Upper lobe of left lung (tissue), 6 donors: ENCODE data around the gene LAMA2. TPM values are rescaled to one million over a fixed set of nuclear protein-coding genes. Genes with fewer than 3 reads are reported as not detected.

Experiments
- ATAC-seq, 2 donors: fragments of 200-7000 bp; cut with Tn5 transposase; one replicate each; pipeline ENCODE4 v1.9.1; 2022; ENCODE audit warnings: mild to moderate bottlenecking in 2 of 2, moderate library complexity in 2 of 2; ENCODE audit not compliant: low FRiP score in 2 of 2
- DNase-seq, 2 donors: peaks; one replicate each; pipeline ENCODE4 v3.0.0-alpha.2; 2019 to 2020
- H3K27ac ChIP-seq, 4 donors: fragments of 200-600 bp; sonication (generic); one replicate each; pipeline ENCODE4 v1.5.1; 2016 to 2019
- H3K27me3 ChIP-seq, 4 donors: fragments of 200-600 bp; sonication (generic); one replicate each; pipeline ENCODE4 v1.5.1; 2017 to 2019
- H3K36me3 ChIP-seq, 4 donors: fragments of 200-600 bp; sonication (generic); one replicate each; pipeline ENCODE4 v1.5.1; 2016 to 2019
- H3K4me1 ChIP-seq, 4 donors: fragments of 200-600 bp; sonication (generic); one replicate each; pipeline ENCODE4 v1.5.1; 2018 to 2019
- H3K4me3 ChIP-seq, 4 donors: fragments of 200-600 bp; sonication (generic); one replicate each; pipeline ENCODE4 v1.5.1; 2017 to 2019; ENCODE audit warnings: mild to moderate bottlenecking in 2 of 4, moderate library complexity in 1 of 4
- H3K9me3 ChIP-seq, 4 donors: fragments of 200-600 bp; sonication (generic); one replicate each; pipeline ENCODE4 v1.5.1; 2018 to 2019
- EP300 ChIP-seq, 4 donors: sonication (generic); formaldehyde crosslinking; IDR thresholded peaks; one replicate each; pipeline ENCODE4 v1.5.1; 2017; ENCODE audit warnings: antibody characterized with exemption in 4 of 4, control low read depth in 2 of 4
- POLR2A ChIP-seq, 4 donors: fragments of 450-650 bp; IDR thresholded peaks; one replicate each; pipeline ENCODE4 v1.5.1; 2016 to 2017; ENCODE audit warnings: antibody characterized with exemption in 4 of 4, mild to moderate bottlenecking in 2 of 4
- POLR2AphosphoS5 ChIP-seq, 2 donors: sonication (generic); formaldehyde crosslinking; IDR thresholded peaks; one replicate each; pipeline ENCODE4 v1.5.1; 2017; ENCODE audit warnings: antibody characterized with exemption in 2 of 2
- WGBS, 2 donors: methylation state at CpG; one replicate each; pipeline ENCODE4 v1.1.5; 2017 to 2018; 5-methylcytosine and 5-hydroxymethylcytosine counted together
- total RNA-seq, 6 donors: library from RNA; depleted of rRNA in 4 of 6; stranded (reverse); fragments of >200 nt in 4 of 6; gene quantifications; one replicate each; pipeline versions ENCODE4 v1.1.0 to v1.2.1, GENCODE V29; 2016 to 2021
- TF ChIP-seq, protein P1 (sequence below), 6 experiments: fragments of 450-650 bp in 4 of 6; fragments of 200-600 bp in 2 of 6; sonication (generic) in 2 of 6; IDR thresholded peaks; one replicate each; pipeline ENCODE4 v1.5.1; 2016 to 2019; ENCODE audit warnings: antibody characterized with exemption in 6 of 6
- donor health status: DM: no; HTN: no; CAD: no; lungs with moderate emphysema.
- donor health status: DM: no; HTN: yes; CAD: no; lungs with severe emphysema.

LAMA2 gene
- total RNA-seq, 6 donors from 2014 or later, result 41.9 to 82.8 (median 62.4) TPM

DNA sequence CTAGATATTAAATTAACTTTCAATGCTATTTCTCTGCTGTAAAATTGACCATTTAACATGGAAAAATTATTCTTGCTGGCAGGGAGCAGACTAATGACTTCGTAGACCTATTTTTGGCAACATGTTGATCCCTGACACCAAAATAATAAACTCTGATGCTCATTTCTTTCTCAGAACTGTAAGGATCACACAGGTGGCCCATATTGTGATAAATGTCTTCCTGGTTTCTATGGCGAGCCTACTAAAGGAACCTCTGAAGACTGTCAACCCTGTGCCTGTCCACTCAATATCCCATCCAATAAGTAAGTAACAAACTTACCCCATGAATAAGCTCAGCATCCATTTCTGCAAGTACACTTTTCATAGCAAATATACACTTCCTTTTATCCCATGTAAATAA lies 387.5 kb downstream of the LAMA2 start:
- no peak for TF ChIP-seq POLR2A (IDR thresholded peaks at IDR 0.05)
- TF ChIP-seq, protein P1, sequence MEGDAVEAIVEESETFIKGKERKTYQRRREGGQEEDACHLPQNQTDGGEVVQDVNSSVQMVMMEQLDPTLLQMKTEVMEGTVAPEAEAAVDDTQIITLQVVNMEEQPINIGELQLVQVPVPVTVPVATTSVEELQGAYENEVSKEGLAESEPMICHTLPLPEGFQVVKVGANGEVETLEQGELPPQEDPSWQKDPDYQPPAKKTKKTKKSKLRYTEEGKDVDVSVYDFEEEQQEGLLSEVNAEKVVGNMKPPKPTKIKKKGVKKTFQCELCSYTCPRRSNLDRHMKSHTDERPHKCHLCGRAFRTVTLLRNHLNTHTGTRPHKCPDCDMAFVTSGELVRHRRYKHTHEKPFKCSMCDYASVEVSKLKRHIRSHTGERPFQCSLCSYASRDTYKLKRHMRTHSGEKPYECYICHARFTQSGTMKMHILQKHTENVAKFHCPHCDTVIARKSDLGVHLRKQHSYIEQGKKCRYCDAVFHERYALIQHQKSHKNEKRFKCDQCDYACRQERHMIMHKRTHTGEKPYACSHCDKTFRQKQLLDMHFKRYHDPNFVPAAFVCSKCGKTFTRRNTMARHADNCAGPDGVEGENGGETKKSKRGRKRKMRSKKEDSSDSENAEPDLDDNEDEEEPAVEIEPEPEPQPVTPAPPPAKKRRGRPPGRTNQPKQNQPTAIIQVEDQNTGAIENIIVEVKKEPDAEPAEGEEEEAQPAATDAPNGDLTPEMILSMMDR (IDR thresholded peaks at IDR 0.05), result no peak
- TF ChIP-seq POLR2AphosphoS5 (IDR thresholded peaks at IDR 0.05), result no peak
- TF ChIP-seq EP300 (IDR thresholded peaks at IDR 0.05), result no peak
- WGBS, 2 donors, result 74 to 89% methylated on average over 2 of the region's 2 CpGs
- Histone ChIP-seq H3K4me3 (no peak overlapping the region), H3K27me3 (no peaks in the 10 kb centered on the region), H3K27ac (no peak overlapping the region), H3K36me3 (no peaks in the 10 kb centered on the region), H3K4me1 (no peaks in the 10 kb centered on the region), H3K9me3 (no peaks in the 10 kb centered on the region)
- ATAC-seq (no peak), DNase-seq (no peak)

DNA sequence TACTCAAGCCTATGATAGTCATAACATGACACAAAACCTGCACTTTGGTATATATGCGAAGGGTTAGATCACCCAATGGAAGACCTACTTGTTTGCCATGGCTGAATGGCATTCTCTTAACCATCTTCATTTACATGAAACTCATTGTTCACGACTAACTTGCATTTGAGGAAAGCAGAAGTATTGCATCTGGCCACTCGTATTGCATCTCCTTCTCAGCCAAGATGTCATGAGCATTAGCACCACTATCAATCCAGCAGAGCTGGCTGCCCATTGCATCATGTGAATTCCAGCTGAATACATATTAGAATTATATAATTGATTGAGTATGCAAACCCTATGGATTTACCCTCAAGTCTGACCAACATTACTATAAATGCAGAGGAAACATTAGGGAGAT lies 390.2 kb downstream of the LAMA2 start:
- ATAC-seq (no peak), DNase-seq (no peak)
- 68 to 81% methylated on average over 3 of the region's 3 CpGs for WGBS, 2 donors
- Histone ChIP-seq H3K4me3 (no peak overlapping the region), H3K9me3 (no peaks in the 10 kb centered on the region), H3K36me3 (no peaks in the 10 kb centered on the region), H3K27me3 (no peaks in the 10 kb centered on the region), H3K4me1 (no peaks in the 10 kb centered on the region), H3K27ac (no peak overlapping the region)
- TF ChIP-seq EP300 (IDR thresholded peaks at IDR 0.05) (no peak), POLR2AphosphoS5 (IDR thresholded peaks at IDR 0.05) (no peak), POLR2A (IDR thresholded peaks at IDR 0.05) (no peak)
- TF ChIP-seq, protein P1 (IDR thresholded peaks at IDR 0.05), result no peak

DNA sequence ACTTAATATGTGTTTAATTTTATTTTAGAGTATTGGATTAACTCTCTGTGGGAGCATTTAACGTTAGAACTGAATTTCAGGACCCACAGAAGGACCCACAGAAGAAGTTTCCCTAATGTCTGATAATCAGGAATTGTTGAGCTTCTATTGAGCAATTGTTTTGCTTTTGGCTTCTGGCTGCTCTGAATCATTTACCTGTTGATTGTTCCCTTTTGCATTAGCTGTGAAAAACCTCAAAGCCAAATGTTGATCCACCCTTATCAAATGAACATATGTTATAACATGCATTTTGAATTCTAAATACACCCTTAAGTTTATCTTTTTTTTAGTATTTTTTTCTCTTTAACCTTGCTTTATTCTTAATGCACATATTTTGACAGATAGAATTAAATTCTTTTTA lies 393.5 kb downstream of the LAMA2 start:
- Histone ChIP-seq H3K27me3 (no peaks in the 10 kb centered on the region), H3K9me3 (no peaks in the 10 kb centered on the region), H3K4me3 (no peak overlapping the region), H3K4me1 (peaks cover 0 to 2% (median 0%) of the 10 kb centered on the region in 4 donors), H3K27ac (no peak overlapping the region), H3K36me3 (no peaks in the 10 kb centered on the region)
- no peak for ATAC-seq
- TF ChIP-seq POLR2AphosphoS5 (IDR thresholded peaks at IDR 0.05), result no peak
- TF ChIP-seq, protein P1 (IDR thresholded peaks at IDR 0.05), result no peak
- no peak for TF ChIP-seq EP300 (IDR thresholded peaks at IDR 0.05)
- TF ChIP-seq POLR2A (IDR thresholded peaks at IDR 0.05), result no peak
- DNase-seq, result no peak
- 61 to 64% methylated on average over 1 of the region's 1 CpG for WGBS, 2 donors

DNA sequence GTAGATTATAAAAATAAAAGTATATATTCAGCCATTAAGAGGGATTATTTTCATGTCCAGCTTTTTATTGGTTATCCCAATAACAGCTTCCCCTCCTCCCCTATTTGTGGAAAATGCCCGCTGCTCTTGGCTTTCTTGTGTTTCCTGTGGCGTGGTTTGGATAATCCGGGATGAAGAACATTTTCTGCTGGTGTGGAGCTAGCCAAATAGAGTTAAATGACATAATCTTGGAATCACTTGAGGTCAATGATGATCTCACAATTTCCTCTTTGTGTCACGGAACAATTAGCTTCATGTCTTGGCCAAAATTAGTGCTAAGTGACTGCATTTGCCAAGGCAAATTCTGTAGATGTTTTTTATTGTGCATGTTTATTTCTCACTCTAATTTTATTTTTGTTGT lies 394.0 kb downstream of the LAMA2 start:
- no peak for ATAC-seq
- WGBS, 2 donors, result 61 to 74% methylated on average over 4 of the region's 4 CpGs

More for the DNA sequence above, 394.0 kb downstream of the LAMA2 start:
- Histone ChIP-seq H3K27me3 (no peaks in the 10 kb centered on the region), H3K27ac (no peak overlapping the region), H3K36me3 (no peaks in the 10 kb centered on the region), H3K9me3 (no peaks in the 10 kb centered on the region), H3K4me1 (peaks cover 0 to 2% (median 0%) of the 10 kb centered on the region in 4 donors), H3K4me3 (no peak overlapping the region)
- no peak for TF ChIP-seq EP300 (IDR thresholded peaks at IDR 0.05)
- TF ChIP-seq, protein P1 (IDR thresholded peaks at IDR 0.05), result no peak
- no peak for TF ChIP-seq POLR2A (IDR thresholded peaks at IDR 0.05)
- no peak for TF ChIP-seq POLR2AphosphoS5 (IDR thresholded peaks at IDR 0.05)
- no peak for DNase-seq
